SK-N-SH (cell line): ENCODE results near the gene TBC1D1.

Experiments used
- EP300 ChIP-seq, 2 experiments: IDR thresholded peaks; 2 replicates each; pipeline versions ENCODE4 v1.4.0 to v1.6.1; 2012; ENCODE audit warnings: borderline replicate concordance in 1 of 2, low read depth in 1 of 2, low read length in 1 of 2
- NFIC ChIP-seq: IDR thresholded peaks from 2 replicates; pipeline ENCODE4 v1.4.0; 2012; ENCODE audit warnings: borderline replicate concordance
- RAD21 ChIP-seq: IDR thresholded peaks from 2 replicates; pipeline ENCODE4 v1.6.1; 2012; ENCODE audit warnings: mild to moderate bottlenecking, low read length
- TF ChIP-seq, protein P1 (sequence below): IDR thresholded peaks from 2 replicates; pipeline ENCODE4; 2012
- TF ChIP-seq, protein P2 (sequence below): fragments of 200-600 bp; sonication (generic); IDR thresholded peaks from 2 replicates; pipeline ENCODE4 v1.6.1; 2017; ENCODE audit warnings: antibody characterized with exemption, mild to moderate bottlenecking, moderate library complexity

DNA sequence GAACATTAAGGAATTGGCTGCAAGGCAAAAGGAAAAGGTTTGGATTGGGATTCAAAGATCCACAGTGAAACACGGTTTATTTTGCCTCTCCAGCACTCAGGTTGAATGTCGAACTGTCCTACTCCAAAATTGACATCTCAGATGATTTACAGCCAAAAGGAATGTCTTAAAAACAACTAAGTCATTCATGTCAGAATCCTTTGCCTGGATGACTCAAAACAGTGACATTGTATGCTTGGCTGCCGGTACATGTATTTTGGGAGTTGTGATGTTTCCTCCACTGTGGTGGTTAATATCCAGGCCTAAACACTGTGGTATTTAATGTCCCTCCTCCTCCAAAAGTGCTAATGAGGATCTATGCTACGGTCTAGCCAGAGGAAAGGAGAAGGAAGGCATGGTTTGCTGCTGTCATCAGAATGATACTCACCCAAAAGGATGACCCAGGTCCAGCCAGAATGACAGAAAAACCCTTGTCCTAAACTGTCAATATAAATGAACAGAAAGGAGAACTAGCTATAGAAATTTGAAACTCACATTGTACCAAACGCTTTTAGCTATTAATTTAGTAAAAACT lies 43.5 kb upstream of the TBC1D1 start:
- TF ChIP-seq, protein P1, sequence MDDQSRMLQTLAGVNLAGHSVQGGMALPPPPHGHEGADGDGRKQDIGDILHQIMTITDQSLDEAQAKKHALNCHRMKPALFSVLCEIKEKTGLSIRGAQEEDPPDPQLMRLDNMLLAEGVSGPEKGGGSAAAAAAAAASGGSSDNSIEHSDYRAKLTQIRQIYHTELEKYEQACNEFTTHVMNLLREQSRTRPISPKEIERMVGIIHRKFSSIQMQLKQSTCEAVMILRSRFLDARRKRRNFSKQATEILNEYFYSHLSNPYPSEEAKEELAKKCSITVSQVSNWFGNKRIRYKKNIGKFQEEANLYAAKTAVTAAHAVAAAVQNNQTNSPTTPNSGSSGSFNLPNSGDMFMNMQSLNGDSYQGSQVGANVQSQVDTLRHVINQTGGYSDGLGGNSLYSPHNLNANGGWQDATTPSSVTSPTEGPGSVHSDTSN, result no peak
- TF ChIP-seq EP300 (IDR thresholded peaks at IDR 0.05; ENCODE audit: borderline replicate concordance in 1 of 2, low read depth in 1 of 2, low read length in 1 of 2), result no peak
- no peak for TF ChIP-seq NFIC
- TF ChIP-seq, protein P2, sequence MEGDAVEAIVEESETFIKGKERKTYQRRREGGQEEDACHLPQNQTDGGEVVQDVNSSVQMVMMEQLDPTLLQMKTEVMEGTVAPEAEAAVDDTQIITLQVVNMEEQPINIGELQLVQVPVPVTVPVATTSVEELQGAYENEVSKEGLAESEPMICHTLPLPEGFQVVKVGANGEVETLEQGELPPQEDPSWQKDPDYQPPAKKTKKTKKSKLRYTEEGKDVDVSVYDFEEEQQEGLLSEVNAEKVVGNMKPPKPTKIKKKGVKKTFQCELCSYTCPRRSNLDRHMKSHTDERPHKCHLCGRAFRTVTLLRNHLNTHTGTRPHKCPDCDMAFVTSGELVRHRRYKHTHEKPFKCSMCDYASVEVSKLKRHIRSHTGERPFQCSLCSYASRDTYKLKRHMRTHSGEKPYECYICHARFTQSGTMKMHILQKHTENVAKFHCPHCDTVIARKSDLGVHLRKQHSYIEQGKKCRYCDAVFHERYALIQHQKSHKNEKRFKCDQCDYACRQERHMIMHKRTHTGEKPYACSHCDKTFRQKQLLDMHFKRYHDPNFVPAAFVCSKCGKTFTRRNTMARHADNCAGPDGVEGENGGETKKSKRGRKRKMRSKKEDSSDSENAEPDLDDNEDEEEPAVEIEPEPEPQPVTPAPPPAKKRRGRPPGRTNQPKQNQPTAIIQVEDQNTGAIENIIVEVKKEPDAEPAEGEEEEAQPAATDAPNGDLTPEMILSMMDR, result no peak
- TF ChIP-seq RAD21, result no peak
